Memory B cell (primary cell): Measurements from ENCODE around the gene UNC79.

Experiments
- ATAC-seq: fragments of 150-1000 bp; cut with Tn5 transposase; 2 replicates; pipeline ENCODE4 v1.10.0; 2021; ENCODE audit warnings: low read depth, mild to moderate bottlenecking, moderate library complexity
- DNase-seq, 2 donors: peaks; one replicate each; pipeline ENCODE4 v3.0.0; 2022; ENCODE audit warnings: low spot score in 2 of 2
- H3K27ac Mint-ChIP-seq: one replicate; pipeline ENCODE4 v1.8.0; 2022; ENCODE audit warnings: mild to moderate bottlenecking, moderate library complexity, mixed read lengths
- H3K27me3 Mint-ChIP-seq: one replicate; pipeline ENCODE4 v1.8.0; 2022; ENCODE audit warnings: mixed read lengths
- H3K36me3 Mint-ChIP-seq: one replicate; pipeline ENCODE4 v1.8.0; 2022; ENCODE audit warnings: mild to moderate bottlenecking, mixed read lengths
- H3K4me1 Mint-ChIP-seq: one replicate; pipeline ENCODE4 v1.8.0; 2022; ENCODE audit warnings: mixed read lengths
- H3K4me3 Mint-ChIP-seq: one replicate; pipeline ENCODE4 v1.8.0; 2022; ENCODE audit warnings: mild to moderate bottlenecking, moderate library complexity, mixed read lengths
- H3K9me3 Mint-ChIP-seq: one replicate; pipeline ENCODE4 v1.8.0; 2022; ENCODE audit warnings: mixed read lengths

UNC79 gene

DNA sequence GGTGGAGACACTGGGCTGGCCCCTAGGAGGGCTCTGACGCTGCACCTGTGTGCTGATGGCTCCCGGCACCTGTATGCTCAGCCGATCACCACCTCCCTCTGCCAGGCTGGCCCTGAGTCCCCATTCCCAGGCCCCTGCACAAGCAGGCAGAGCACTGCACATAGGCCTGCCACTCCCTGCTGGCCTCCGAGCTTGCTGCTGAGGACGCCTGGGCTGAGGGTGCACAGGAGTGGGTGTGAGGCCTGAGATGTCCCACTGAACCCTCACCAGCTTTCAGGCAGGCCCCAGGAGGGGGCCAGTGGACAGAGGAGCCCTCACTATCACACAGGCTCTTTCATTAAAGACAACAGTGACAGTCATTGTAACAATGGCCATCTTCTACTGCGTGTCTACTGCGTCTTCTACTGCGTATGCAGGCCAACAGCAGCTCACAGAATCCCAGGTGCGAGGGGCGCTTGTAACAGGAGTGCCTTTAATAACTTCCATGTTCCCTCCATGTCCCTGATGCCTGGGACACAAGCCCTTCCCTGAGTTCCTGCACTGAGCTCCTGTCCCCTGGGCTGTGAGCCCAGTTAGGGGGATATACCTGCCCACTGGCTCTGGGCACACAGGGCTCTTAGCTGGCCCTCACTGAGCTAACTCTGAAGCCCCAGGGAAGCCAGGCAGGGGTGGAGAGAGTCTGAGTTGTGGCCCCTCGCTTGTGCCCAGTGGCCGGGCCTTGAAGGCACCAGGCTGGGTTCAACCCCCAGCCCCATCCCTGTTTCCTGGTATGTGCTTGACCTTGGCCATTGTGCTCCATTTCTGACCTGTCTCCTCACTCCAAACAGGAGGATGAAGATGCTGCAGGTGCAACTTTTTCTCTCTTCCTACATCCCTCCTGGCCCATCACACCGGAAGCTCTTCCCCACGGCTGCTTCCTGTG, 286.3 kb downstream of the UNC79 start:
- no peaks in the 10 kb centered on the region for H3K4me1 Mint-ChIP-seq
- peaks cover 10% of the 10 kb centered on the region for H3K27me3 Mint-ChIP-seq
- DNase-seq: no peak
- H3K9me3 Mint-ChIP-seq: no peaks in the 10 kb centered on the region
- ATAC-seq: no peak
- H3K36me3 Mint-ChIP-seq: no peaks in the 10 kb centered on the region
- H3K4me3 Mint-ChIP-seq: no peak overlapping the region
- H3K27ac Mint-ChIP-seq: no peak overlapping the region

GRCh38 chr14:93717668-93718320, 287.1 kb downstream of the UNC79 start:
- Mint-ChIP-seq H3K36me3 (no peaks in the 10 kb centered on the region), H3K4me1 (no peaks in the 10 kb centered on the region), H3K27ac (no peak overlapping the region), H3K4me3 (no peak overlapping the region), H3K9me3 (peaks cover 5% of the 10 kb centered on the region), H3K27me3 (peaks cover 8% of the 10 kb centered on the region)
- ATAC-seq (no peak), DNase-seq (no peak)

DNA sequence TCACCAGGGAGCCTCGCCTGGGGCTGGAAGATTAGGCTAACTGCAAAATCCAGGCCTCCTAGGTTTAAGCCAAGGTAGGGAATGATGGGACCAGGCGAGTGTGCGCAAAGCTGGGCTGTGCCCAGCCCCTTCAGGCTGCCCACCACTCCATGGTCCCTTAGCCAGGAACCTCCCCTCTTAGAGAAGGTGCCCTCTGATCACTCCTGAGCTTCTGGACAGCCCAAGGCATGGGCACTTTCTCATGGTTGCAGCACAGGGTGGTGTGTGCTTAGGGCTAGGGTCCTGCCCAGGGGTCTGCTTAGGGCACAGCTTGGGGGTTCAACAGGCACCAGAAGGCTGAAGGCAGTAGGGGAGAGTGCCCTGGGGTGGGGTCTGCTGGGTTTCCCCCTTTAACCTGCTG, 288.5 kb downstream of the UNC79 start:
- H3K9me3 Mint-ChIP-seq: peaks cover 5% of the 10 kb centered on the region
- H3K27me3 Mint-ChIP-seq: peaks cover 8% of the 10 kb centered on the region
- ATAC-seq (no peak), DNase-seq (no peak)
- no peaks in the 10 kb centered on the region for H3K4me1 Mint-ChIP-seq
- no peak overlapping the region for H3K4me3 Mint-ChIP-seq
- no peak overlapping the region for H3K27ac Mint-ChIP-seq
- no peaks in the 10 kb centered on the region for H3K36me3 Mint-ChIP-seq

GRCh38 chr14:93720076-93720815, 289.5 kb downstream of the UNC79 start:
- H3K27ac Mint-ChIP-seq: no peak overlapping the region
- no peak for DNase-seq
- H3K36me3 Mint-ChIP-seq: no peaks in the 10 kb centered on the region
- no peaks in the 10 kb centered on the region for H3K4me1 Mint-ChIP-seq
- H3K27me3 Mint-ChIP-seq: peaks cover 7% of the 10 kb centered on the region
- H3K4me3 Mint-ChIP-seq: no peak overlapping the region
- no peak for ATAC-seq
- H3K9me3 Mint-ChIP-seq: peaks cover 5% of the 10 kb centered on the region

GRCh38 chr14:93720981-93721483, 290.3 kb downstream of the UNC79 start:
- H3K27ac Mint-ChIP-seq: no peak overlapping the region
- no peaks in the 10 kb centered on the region for H3K36me3 Mint-ChIP-seq
- ATAC-seq (no peak), DNase-seq (no peak)
- peaks cover 5% of the 10 kb centered on the region for H3K9me3 Mint-ChIP-seq
- no peaks in the 10 kb centered on the region for H3K27me3 Mint-ChIP-seq
- H3K4me3 Mint-ChIP-seq: no peak overlapping the region
- no peaks in the 10 kb centered on the region for H3K4me1 Mint-ChIP-seq

DNA sequence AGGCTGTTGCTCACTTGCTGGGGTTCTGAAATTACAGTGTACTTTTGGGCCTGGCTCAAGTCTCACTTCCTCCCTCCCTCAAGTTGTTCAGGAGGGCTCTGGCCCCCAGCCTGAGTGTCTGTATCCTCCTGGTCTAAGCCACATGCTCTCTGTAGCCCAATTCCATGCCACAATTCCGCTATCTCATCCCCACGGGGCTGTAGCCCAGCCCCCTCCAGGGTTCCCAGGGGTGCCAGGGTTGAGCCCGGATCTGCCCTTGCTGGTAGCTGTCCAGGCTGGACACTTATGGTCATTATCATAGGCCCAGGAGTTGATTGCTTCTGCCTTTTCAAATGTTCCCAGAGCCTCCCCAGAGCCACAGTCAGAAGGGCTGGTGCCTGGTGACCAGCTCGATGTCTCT, 292.3 kb downstream of the UNC79 start:
- Mint-ChIP-seq H3K27ac (no peak overlapping the region), H3K9me3 (peaks cover 5% of the 10 kb centered on the region), H3K27me3 (peaks cover 5% of the 10 kb centered on the region), H3K4me3 (no peak overlapping the region), H3K4me1 (peaks cover 3% of the 10 kb centered on the region), H3K36me3 (no peaks in the 10 kb centered on the region)
- ATAC-seq (no peak), DNase-seq (no peak)

GRCh38 chr14:93725002-93725582, 294.4 kb downstream of the UNC79 start:
- peaks cover 5% of the 10 kb centered on the region for H3K9me3 Mint-ChIP-seq
- H3K4me3 Mint-ChIP-seq: no peak overlapping the region
- no peaks in the 10 kb centered on the region for H3K36me3 Mint-ChIP-seq
- no peak for DNase-seq
- ATAC-seq: no peak
- H3K27me3 Mint-ChIP-seq: peaks cover 5% of the 10 kb centered on the region
- H3K4me1 Mint-ChIP-seq: peaks cover 3% of the 10 kb centered on the region
- H3K27ac Mint-ChIP-seq: no peak overlapping the region

DNA sequence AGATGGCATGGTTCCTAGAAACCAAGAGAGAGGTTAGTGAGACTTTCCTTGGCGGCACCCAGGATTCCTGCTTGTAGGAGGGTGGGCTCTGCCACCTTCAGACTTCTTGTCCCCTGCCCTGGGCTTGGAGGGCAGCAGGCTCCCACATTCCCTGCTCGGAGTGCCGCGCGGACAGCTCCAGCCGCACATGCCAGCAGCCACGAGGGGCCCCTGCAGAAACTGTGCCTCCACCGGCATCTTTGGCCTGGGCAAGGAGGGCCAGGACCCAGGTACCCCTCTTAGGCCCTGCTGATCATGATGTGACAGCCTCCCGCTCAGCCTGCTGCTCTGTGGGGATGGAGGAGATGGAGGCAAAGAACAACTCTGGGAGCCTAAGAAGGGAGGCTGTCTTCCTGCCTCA, 295.3 kb downstream of the UNC79 start:
- Mint-ChIP-seq H3K4me3 (no peak overlapping the region), H3K4me1 (peaks cover 3% of the 10 kb centered on the region), H3K27ac (no peak overlapping the region), H3K27me3 (peaks cover 5% of the 10 kb centered on the region), H3K36me3 (no peaks in the 10 kb centered on the region), H3K9me3 (peaks cover 5% of the 10 kb centered on the region)
- no peak for DNase-seq
- no peak for ATAC-seq

- peaks cover 3% of the 10 kb centered on the region for H3K4me1 Mint-ChIP-seq
- H3K36me3 Mint-ChIP-seq: no peaks in the 10 kb centered on the region
- no peak overlapping the region for H3K4me3 Mint-ChIP-seq
- H3K9me3 Mint-ChIP-seq: peaks cover 5% of the 10 kb centered on the region
- peaks cover 5% of the 10 kb centered on the region for H3K27me3 Mint-ChIP-seq
- ATAC-seq: no peak
- no peak overlapping the region for H3K27ac Mint-ChIP-seq
- no peak for DNase-seq
Observed at GRCh38 chr14:93727039-93727740, 296.5 kb downstream of the UNC79 start.

DNA sequence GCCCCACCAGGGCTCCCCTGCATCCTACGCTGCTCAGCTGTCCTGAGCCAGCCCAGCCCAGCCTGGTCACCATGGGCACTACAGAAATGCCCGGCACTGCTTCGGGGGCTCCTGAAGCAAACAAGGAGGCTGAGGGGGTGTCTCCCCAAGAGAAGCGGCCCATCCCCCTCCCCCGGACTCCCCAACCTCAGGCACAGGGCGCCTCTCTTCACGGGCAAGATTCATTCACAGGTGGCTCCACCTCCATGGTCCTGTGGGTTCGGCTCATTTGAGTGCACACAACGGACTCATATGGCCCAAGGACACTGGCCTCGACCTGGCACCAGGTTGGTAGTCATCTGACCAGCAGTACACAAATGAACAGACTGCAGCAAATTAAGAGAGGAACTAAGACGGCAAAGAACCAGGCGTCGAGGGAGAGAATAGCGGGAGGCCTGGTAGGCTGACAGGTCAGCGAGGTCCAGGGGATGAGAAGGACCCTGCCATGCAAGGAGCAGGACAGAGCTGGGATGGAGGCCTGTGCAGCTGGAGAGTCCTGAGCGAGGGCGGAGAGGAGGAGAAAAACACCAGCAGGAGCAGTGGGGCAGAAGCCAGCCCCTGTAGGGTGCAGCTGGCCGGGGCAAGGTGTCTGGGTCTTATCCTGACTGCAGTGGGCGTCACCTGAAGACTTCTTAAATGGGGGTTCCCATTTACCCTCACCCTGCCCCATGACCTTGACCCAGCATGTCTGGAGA, 297.3 kb downstream of the UNC79 start:
- ATAC-seq: no peak
- peaks cover 5% of the 10 kb centered on the region for H3K27me3 Mint-ChIP-seq
- DNase-seq: no peak
- H3K36me3 Mint-ChIP-seq: no peaks in the 10 kb centered on the region
- no peaks in the 10 kb centered on the region for H3K9me3 Mint-ChIP-seq
- H3K4me3 Mint-ChIP-seq: no peak overlapping the region
- peaks cover 3% of the 10 kb centered on the region for H3K4me1 Mint-ChIP-seq
- no peak overlapping the region for H3K27ac Mint-ChIP-seq

GRCh38 chr14:93728651-93729016, 297.9 kb downstream of the UNC79 start:
- Mint-ChIP-seq H3K36me3 (no peaks in the 10 kb centered on the region), H3K27ac (no peak overlapping the region)
- ATAC-seq: no peak

GRCh38 chr14:93729993-93730392, 299.3 kb downstream of the UNC79 start:
- Mint-ChIP-seq H3K4me3 (no peak overlapping the region), H3K36me3 (no peaks in the 10 kb centered on the region), H3K4me1 (peaks cover 3% of the 10 kb centered on the region), H3K27me3 (peaks cover 5% of the 10 kb centered on the region), H3K27ac (no peak overlapping the region), H3K9me3 (no peaks in the 10 kb centered on the region)
- no peak for ATAC-seq
- DNase-seq: no peak

More at GRCh38 chr14:93728651-93729016, 297.9 kb downstream of the UNC79 start:
- Mint-ChIP-seq H3K27me3 (peaks cover 5% of the 10 kb centered on the region), H3K4me3 (no peak overlapping the region), H3K9me3 (no peaks in the 10 kb centered on the region), H3K4me1 (peaks cover 3% of the 10 kb centered on the region)
- DNase-seq: no peak

DNA sequence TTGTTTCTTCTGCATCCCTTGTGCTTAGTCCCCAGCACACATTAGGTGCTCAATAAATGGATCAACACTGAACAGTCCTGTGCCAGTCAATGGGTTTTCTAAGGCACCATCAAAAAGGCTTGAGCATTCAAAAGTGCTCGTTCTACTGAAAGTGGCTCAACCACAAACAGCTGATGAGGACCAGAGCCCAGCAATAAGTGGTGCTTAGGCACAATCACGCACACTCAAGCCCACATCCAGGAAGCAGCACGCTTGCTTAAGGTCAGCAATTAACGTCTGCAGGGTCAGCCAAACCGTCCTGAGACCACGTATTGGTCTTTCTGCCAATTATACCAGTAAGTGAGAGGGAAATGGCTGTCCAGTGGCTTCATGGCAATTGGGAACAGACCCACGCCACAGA, 301.0 kb downstream of the UNC79 start:
- Mint-ChIP-seq H3K4me3 (no peak overlapping the region), H3K9me3 (no peaks in the 10 kb centered on the region), H3K27me3 (peaks cover 2% of the 10 kb centered on the region), H3K36me3 (no peaks in the 10 kb centered on the region), H3K27ac (no peak overlapping the region), H3K4me1 (peaks cover under 1% of the 10 kb centered on the region)
- DNase-seq: no peak
- no peak for ATAC-seq
